H9 (cell line): ENCODE results near the gene FUNDC2. TPM values are rescaled to one million over a fixed set of nuclear protein-coding genes. Genes with fewer than 3 reads are reported as not detected.
A peak's percentile ranks its signal among the peaks of the same experiment; 100 is the strongest.

Experiments used
- DNase-seq: peaks from one replicate; pipeline ENCODE4 v3.0.0-alpha.2; 2017
- H2AFZ ChIP-seq: one replicate; pipeline ENCODE4 v1.6.1; 2013; ENCODE audit warnings: mild to moderate bottlenecking, low read length, control low read depth, moderate library complexity
- H2AK5ac ChIP-seq: 2 replicates; pipeline ENCODE4 v1.6.1; 2013; ENCODE audit warnings: low read length, control low read depth, mixed read lengths; ENCODE audit not compliant: insufficient read length
- H2BK120ac ChIP-seq: one replicate; pipeline ENCODE4 v1.6.1; 2013; ENCODE audit warnings: low read depth, mild to moderate bottlenecking, low read length, control low read depth, inconsistent platforms; ENCODE audit not compliant: poor library complexity, severe bottlenecking
- H2BK12ac ChIP-seq: 2 replicates; pipeline ENCODE4 v1.6.1; 2013; ENCODE audit warnings: low read length, control low read depth, mixed read lengths, low read depth; ENCODE audit not compliant: insufficient read length
- H2BK15ac ChIP-seq: 2 replicates; pipeline ENCODE4 v1.6.1; 2013; ENCODE audit warnings: low read depth, low read length, control low read depth
- H2BK20ac ChIP-seq: one replicate; pipeline ENCODE4 v1.6.1; 2013; ENCODE audit warnings: low read depth, mild to moderate bottlenecking, low read length, control low read depth, inconsistent platforms; ENCODE audit not compliant: poor library complexity, severe bottlenecking
- H2BK5ac ChIP-seq: 2 replicates; pipeline ENCODE4 v1.6.1; 2013; ENCODE audit warnings: low read length, control low read depth, mixed read lengths; ENCODE audit not compliant: insufficient read length
- H3K14ac ChIP-seq: 2 replicates; pipeline ENCODE4 v1.6.1; 2013; ENCODE audit warnings: low read length, control low read depth; ENCODE audit not compliant: insufficient read depth
- H3K18ac ChIP-seq: 2 replicates; pipeline ENCODE4 v1.6.1; 2013; ENCODE audit warnings: low read depth, mild to moderate bottlenecking, mixed read lengths, low read length, control low read depth; ENCODE audit not compliant: insufficient read length
- H3K23ac ChIP-seq: 2 replicates; pipeline ENCODE4 v1.6.1; 2013; ENCODE audit warnings: low read length, control low read depth, mixed read lengths, low read depth; ENCODE audit not compliant: insufficient read length
- H3K23me2 ChIP-seq: 2 replicates; pipeline ENCODE4 v1.6.1; 2013; ENCODE audit warnings: low read depth, mild to moderate bottlenecking, mixed read lengths, low read length, control low read depth; ENCODE audit not compliant: insufficient read length, poor library complexity, severe bottlenecking
- H3K27ac ChIP-seq: 2 replicates; pipeline ENCODE4 v1.5.1; 2013; ENCODE audit warnings: low read length, control low read depth, mixed read lengths, low read depth; ENCODE audit not compliant: insufficient read length
- H3K27me3 ChIP-seq: 2 replicates; pipeline ENCODE4 v1.6.1; 2013; ENCODE audit warnings: low read length, control low read depth, inconsistent platforms; ENCODE audit not compliant: insufficient read depth
- H3K4ac ChIP-seq: 2 replicates; pipeline ENCODE4 v1.6.1; 2013; ENCODE audit warnings: low read depth, mild to moderate bottlenecking, control low read depth, inconsistent platforms, low read length, moderate library complexity
- H3K4me1 ChIP-seq: 2 replicates; pipeline ENCODE4 v1.6.1; 2013; ENCODE audit warnings: low read length, control low read depth, inconsistent platforms; ENCODE audit not compliant: insufficient read depth
- H3K4me2 ChIP-seq: 2 replicates; pipeline ENCODE4 v1.6.1; 2013; ENCODE audit warnings: low read length, control low read depth, mixed read lengths; ENCODE audit not compliant: insufficient read length, insufficient read depth
- H3K56ac ChIP-seq: 2 replicates; pipeline ENCODE4 v1.6.1; 2013; ENCODE audit warnings: low read depth, mild to moderate bottlenecking, mixed read lengths, low read length, control low read depth; ENCODE audit not compliant: insufficient read length
- H3K79me1 ChIP-seq: 2 replicates; pipeline ENCODE4 v1.6.1; 2013; ENCODE audit warnings: low read depth, mild to moderate bottlenecking, moderate library complexity, low read length, control low read depth, inconsistent platforms; ENCODE audit not compliant: insufficient read depth, poor library complexity, severe bottlenecking
- H3K79me2 ChIP-seq: 2 replicates; pipeline ENCODE4 v1.6.1; 2013; ENCODE audit warnings: low read length, control low read depth, inconsistent platforms; ENCODE audit not compliant: insufficient read depth
- H3K9ac ChIP-seq: 2 replicates; pipeline ENCODE4 v1.6.1; 2013; ENCODE audit warnings: low read length, control low read depth, mixed read lengths; ENCODE audit not compliant: insufficient read length; ENCODE audit errors: extremely low read depth
- H3K9me3 ChIP-seq: one replicate; pipeline ENCODE4 v1.6.1; 2013; ENCODE audit warnings: low read depth, low read length, inconsistent platforms; ENCODE audit not compliant: control insufficient read depth
- H3T11ph ChIP-seq: one replicate; pipeline ENCODE4 v1.6.1; 2013; ENCODE audit warnings: mild to moderate bottlenecking, low read length, control low read depth, inconsistent platforms
- H4K20me1 ChIP-seq: one replicate; pipeline ENCODE4 v1.6.1; 2013; ENCODE audit not compliant: control insufficient read depth, insufficient read length, insufficient read depth
- H4K5ac ChIP-seq: 2 replicates; pipeline ENCODE4 v1.6.1; 2013; ENCODE audit warnings: low read depth, mild to moderate bottlenecking, mixed read lengths, low read length, control low read depth; ENCODE audit not compliant: insufficient read length
- H4K8ac ChIP-seq: replicated peaks from 2 replicates; pipeline ENCODE4 v1.6.1; 2013; ENCODE audit warnings: low read length, control low read depth, mixed read lengths, low read depth; ENCODE audit not compliant: insufficient read length
- H4K91ac ChIP-seq: 2 replicates; pipeline ENCODE4 v1.6.1; 2013; ENCODE audit warnings: low read depth, mild to moderate bottlenecking, moderate library complexity, mixed read lengths, low read length, control low read depth; ENCODE audit not compliant: insufficient read length
- H3K27ac Mint-ChIP-seq, 3 experiments: 2 replicates in 2 of 3; 3 replicates in 1 of 3; pipeline ENCODE4 v1.8.0; 2020 to 2021; ENCODE audit warnings: mixed read lengths in 3 of 3, mild to moderate bottlenecking in 1 of 3, moderate library complexity in 1 of 3
- H3K27me3 Mint-ChIP-seq: 2 replicates; pipeline ENCODE4 v1.8.0; 2021; ENCODE audit warnings: low read depth, mild to moderate bottlenecking, moderate library complexity, mixed read lengths
- H3K36me3 Mint-ChIP-seq, 3 experiments: 2 replicates in 2 of 3; 3 replicates in 1 of 3; pipeline ENCODE4 v1.8.0; 2020 to 2021; ENCODE audit warnings: low read depth in 3 of 3, mixed read lengths in 3 of 3; ENCODE audit not compliant: insufficient read depth in 1 of 3
- H3K4me1 Mint-ChIP-seq, 2 experiments: 2 replicates each; pipeline ENCODE4 v1.8.0; 2020; ENCODE audit warnings: mixed read lengths in 2 of 2
- H3K4me3 Mint-ChIP-seq, 2 experiments: 2 replicates in 1 of 2; 3 replicates in 1 of 2; pipeline ENCODE4 v1.8.0; 2020 to 2021; ENCODE audit warnings: mild to moderate bottlenecking in 2 of 2, mixed read lengths in 2 of 2, moderate library complexity in 1 of 2
- H3K9me3 Mint-ChIP-seq, 2 experiments: 2 replicates in 1 of 2; 3 replicates in 1 of 2; pipeline ENCODE4 v1.8.0; 2020; ENCODE audit warnings: mild to moderate bottlenecking in 2 of 2, mixed read lengths in 2 of 2, moderate library complexity in 1 of 2
- WGBS: extraction: QIAGEN DNeasy Blood & Tissue Kit; methylation state at CpG from one replicate; pipeline ENCODE4 v1.1.7; 2013; ENCODE audit warnings: missing lambda C conversion rate, low lambda C conversion rate, mixed read lengths; ENCODE audit not compliant: insufficient read length; ENCODE audit errors: extremely low coverage; 5-methylcytosine and 5-hydroxymethylcytosine counted together
- total RNA-seq: library from RNA; stranded (reverse); gene quantifications from 2 replicates; pipeline ENCODE4 v1.2.1, GENCODE V29; 2021
- TF ChIP-seq, protein P1 (sequence below): fragments of 200-600 bp; sonication (generic); conservative IDR thresholded peaks from 3 replicates; pipeline ENCODE4 v1.8.0; 2021; ENCODE audit warnings: antibody characterized with exemption, mild to moderate bottlenecking

Gene FUNDC2
- total RNA-seq, 1 experiment from 2014 or later, result 62.1 TPM

DNA sequence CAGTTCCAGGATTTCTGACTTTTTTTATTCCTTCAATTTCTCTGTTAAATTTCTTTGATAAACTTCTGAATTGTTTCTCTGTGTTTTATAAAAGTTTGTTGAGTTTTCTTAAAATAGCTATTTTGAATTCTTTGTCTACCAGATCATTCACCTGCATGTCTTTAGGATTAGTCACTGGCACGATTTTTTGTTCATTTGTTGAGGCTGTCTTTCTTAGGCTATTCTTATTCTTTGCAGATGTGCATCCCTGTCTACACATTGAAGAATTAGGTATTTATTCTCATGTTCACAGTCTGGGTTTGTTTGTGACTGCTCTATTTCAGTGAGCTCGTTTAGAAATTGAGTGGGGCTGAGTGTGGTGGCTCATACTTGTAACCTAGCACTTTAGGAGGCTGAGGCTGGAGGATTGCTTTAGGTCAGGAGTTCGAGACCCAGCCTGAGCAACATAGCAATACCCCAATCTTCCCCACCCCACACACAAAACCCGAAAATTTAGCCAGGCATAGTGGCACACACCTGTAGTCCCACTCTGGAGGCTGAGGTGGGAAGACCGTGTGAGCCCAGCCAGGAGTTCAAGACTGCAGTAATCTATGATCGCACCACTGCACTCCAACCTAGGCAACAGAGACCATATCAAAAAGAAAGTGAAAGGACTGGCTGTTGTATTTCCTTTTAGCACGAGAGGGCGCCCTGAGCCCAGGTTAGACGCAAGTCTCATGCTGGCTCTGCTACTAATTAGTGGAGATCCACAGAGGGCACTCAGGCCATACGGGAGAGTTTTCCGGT, 46.1 kb upstream of the FUNDC2 start:
- Histone ChIP-seq H3K4me1 (no peaks in the 10 kb centered on the region), H3K27ac (no peak overlapping the region), H3K9me3 (peaks cover 7% of the 10 kb centered on the region), H2BK5ac (no peak overlapping the region), H4K91ac (no peak overlapping the region), H3K18ac (no peak overlapping the region), H3K14ac (no peak overlapping the region), H3K79me1 (no peaks in the 10 kb centered on the region), H4K5ac (no peak overlapping the region), H3K23ac (no peak overlapping the region), H3K27me3 (no peaks in the 10 kb centered on the region), H3K4ac (no peak overlapping the region), H2AFZ (no peak overlapping the region), H4K8ac (no peak overlapping the region), H2BK15ac (no peak overlapping the region), H3K9ac (no peak overlapping the region), H2AK5ac (no peak overlapping the region), H3K23me2 (no peaks in the 10 kb centered on the region), H3T11ph (no peak overlapping the region), H2BK20ac (no peak overlapping the region), H2BK120ac (no peak overlapping the region), H4K20me1 (no peaks in the 10 kb centered on the region), H2BK12ac (no peak overlapping the region), H3K56ac (no peak overlapping the region), H3K79me2 (no peaks in the 10 kb centered on the region), H3K4me2 (no peak overlapping the region)
- WGBS, result no CpG with 5 or more reads among the region's 11 CpGs
- Mint-ChIP-seq H3K27ac (no peak overlapping the region), H3K36me3 (peaks cover 3 to 6% (median 4%) of the 10 kb centered on the region in 3 experiments; a peak in 4 of 7 replicates), H3K4me1 (no peaks in the 10 kb centered on the region), H3K4me3 (no peak overlapping the region; a peak in 1 of 5 replicates), H3K9me3 (peaks cover 67 to 72% of the 10 kb centered on the region in 2 experiments), H3K27me3 (peaks cover 1% of the 10 kb centered on the region; the same call in 1 of the 2 replicates)
- TF ChIP-seq, protein P1, sequence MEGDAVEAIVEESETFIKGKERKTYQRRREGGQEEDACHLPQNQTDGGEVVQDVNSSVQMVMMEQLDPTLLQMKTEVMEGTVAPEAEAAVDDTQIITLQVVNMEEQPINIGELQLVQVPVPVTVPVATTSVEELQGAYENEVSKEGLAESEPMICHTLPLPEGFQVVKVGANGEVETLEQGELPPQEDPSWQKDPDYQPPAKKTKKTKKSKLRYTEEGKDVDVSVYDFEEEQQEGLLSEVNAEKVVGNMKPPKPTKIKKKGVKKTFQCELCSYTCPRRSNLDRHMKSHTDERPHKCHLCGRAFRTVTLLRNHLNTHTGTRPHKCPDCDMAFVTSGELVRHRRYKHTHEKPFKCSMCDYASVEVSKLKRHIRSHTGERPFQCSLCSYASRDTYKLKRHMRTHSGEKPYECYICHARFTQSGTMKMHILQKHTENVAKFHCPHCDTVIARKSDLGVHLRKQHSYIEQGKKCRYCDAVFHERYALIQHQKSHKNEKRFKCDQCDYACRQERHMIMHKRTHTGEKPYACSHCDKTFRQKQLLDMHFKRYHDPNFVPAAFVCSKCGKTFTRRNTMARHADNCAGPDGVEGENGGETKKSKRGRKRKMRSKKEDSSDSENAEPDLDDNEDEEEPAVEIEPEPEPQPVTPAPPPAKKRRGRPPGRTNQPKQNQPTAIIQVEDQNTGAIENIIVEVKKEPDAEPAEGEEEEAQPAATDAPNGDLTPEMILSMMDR, result peak; percentile 75
- peak; percentile 70 for DNase-seq
